PC-3 (cell line): Measurements from ENCODE around the gene ADAM11.

ENCODE experiments used
- CTCF ChIP-seq: fragments of 300-600 bp; sonication (generic); conservative IDR thresholded peaks from 2 replicates; pipeline ENCODE4 v1.5.1; 2017; ENCODE audit warnings: antibody characterized with exemption, low read depth, mild to moderate bottlenecking, low read length
- EZH2 ChIP-seq: fragments of 300-600 bp; sonication (generic); IDR thresholded peaks from one replicate; pipeline ENCODE4 v1.6.1; 2017; ENCODE audit warnings: antibody characterized with exemption, mild to moderate bottlenecking, low read length; ENCODE audit not compliant: unreplicated experiment

GRCh38 chr17:44787271-44787940, 28.6 kb downstream of the ADAM11 start:
- TF ChIP-seq CTCF: no peak
- TF ChIP-seq EZH2: no peak
